IMR-90 (cell line): ENCODE measurements around the gene DAAM2. TPM values are rescaled to one million over a fixed set of nuclear protein-coding genes. Genes with fewer than 3 reads are reported as not detected.

Experiments
- ATAC-seq: fragments of 200-7000 bp; cut with Tn5 transposase; 2 replicates; pipeline ENCODE4 v1.9.1; 2020; ENCODE audit warnings: low read depth, mild to moderate bottlenecking, moderate library complexity
- BruUV-seq: library from RNA; stranded (reverse); fragments of 400-500 nt; replicated peaks from 2 replicates; lab custom pipeline; 2021; lab: Mats Ljungman, UMichigan
- CTCF ChIA-PET: fragments of 300-600 bp; formaldehyde crosslinking; extraction: SDS; loops from one replicate; lab custom pipeline; 2021; ENCODE audit warnings: antibody characterized with exemption; lab: Yijun Ruan, JAX
- POLR2A ChIA-PET: fragments of 300-600 bp; sonication (Branson Sonifier 250); formaldehyde crosslinking; loops from one replicate; lab custom pipeline; 2022; ENCODE audit warnings: antibody characterized with exemption; ENCODE audit not compliant: unreplicated experiment; lab: Charles Lee
- DNase-seq: peaks from one replicate; pipeline ENCODE4 v3.0.0; 2013
- H2AFZ ChIP-seq: replicated peaks from 2 replicates; pipeline ENCODE3; 2013; ENCODE audit warnings: low read length, mild to moderate bottlenecking; ENCODE audit not compliant: poor library complexity
- H2AK5ac ChIP-seq: 2 replicates; pipeline ENCODE4 v1.6.1; 2013; ENCODE audit warnings: low read depth, low read length, inconsistent platforms
- H2AK9ac ChIP-seq: replicated peaks from 2 replicates; pipeline ENCODE3; 2013; ENCODE audit warnings: mild to moderate bottlenecking, low read depth, low read length, moderate library complexity; ENCODE audit not compliant: poor library complexity
- H2BK120ac ChIP-seq: 2 replicates; pipeline ENCODE4 v1.6.1; 2013; ENCODE audit warnings: low read depth, low read length, inconsistent platforms
- H2BK15ac ChIP-seq: 3 replicates; pipeline ENCODE4 v1.6.1; 2013; ENCODE audit warnings: low read depth, low read length, inconsistent platforms
- H2BK20ac ChIP-seq: 2 replicates; pipeline ENCODE4 v1.6.1; 2013; ENCODE audit warnings: low read depth, mild to moderate bottlenecking, inconsistent platforms, low read length, moderate library complexity
- H2BK5ac ChIP-seq: 2 replicates; pipeline ENCODE4 v1.6.1; 2013; ENCODE audit warnings: mild to moderate bottlenecking, low read depth, low read length, inconsistent platforms; ENCODE audit not compliant: poor library complexity, severe bottlenecking
- H3K14ac ChIP-seq: replicated peaks from 2 replicates; pipeline ENCODE4 v1.6.1; 2013; ENCODE audit warnings: low read depth, low read length, inconsistent platforms
- H3K18ac ChIP-seq: 2 replicates; pipeline ENCODE4 v1.6.1; 2013; ENCODE audit warnings: low read depth, low read length, control low read depth
- H3K23ac ChIP-seq: 2 replicates; pipeline ENCODE4 v1.6.1; 2013; ENCODE audit warnings: low read depth, low read length, inconsistent platforms
- H3K27ac ChIP-seq: 2 replicates; pipeline ENCODE4 v1.5.1; 2013; ENCODE audit warnings: mild to moderate bottlenecking, control low read depth, low read length; ENCODE audit not compliant: insufficient read depth
- H3K27me3 ChIP-seq: 2 replicates; pipeline ENCODE4 v1.6.1; 2013; ENCODE audit warnings: low read length; ENCODE audit not compliant: control insufficient read depth, insufficient read depth
- H3K36me3 ChIP-seq: 2 replicates; pipeline ENCODE4 v1.6.1; 2013; ENCODE audit warnings: low read length, mixed read lengths; ENCODE audit not compliant: control insufficient read depth, insufficient read depth
- H3K4ac ChIP-seq: 2 replicates; pipeline ENCODE4 v1.6.1; 2013; ENCODE audit warnings: low read depth, low read length, inconsistent platforms
- H3K4me1 ChIP-seq: 2 replicates; pipeline ENCODE4 v1.6.1; 2013; ENCODE audit warnings: low read length, mixed read lengths; ENCODE audit not compliant: control insufficient read depth, insufficient read depth
- H3K4me2 ChIP-seq: 2 replicates; pipeline ENCODE4 v1.6.1; 2013; ENCODE audit warnings: low read depth, mild to moderate bottlenecking, control low read depth, low read length, moderate library complexity
- H3K4me3 ChIP-seq: 2 replicates; pipeline ENCODE4 v1.5.1; 2013; ENCODE audit warnings: low read depth, mild to moderate bottlenecking, control low read depth, low read length, moderate library complexity; ENCODE audit not compliant: insufficient read depth
- H3K56ac ChIP-seq: 2 replicates; pipeline ENCODE4 v1.6.1; 2013; ENCODE audit warnings: low read length, inconsistent platforms; ENCODE audit not compliant: insufficient read depth; ENCODE audit errors: extremely low read depth
- H3K79me1 ChIP-seq, 2 experiments: 2 replicates each; pipeline ENCODE4 v1.6.1; 2013; ENCODE audit warnings: low read length in 2 of 2, inconsistent platforms in 1 of 2, low read depth in 1 of 2
- H3K9ac ChIP-seq: 2 replicates; pipeline ENCODE4 v1.6.1; 2013; ENCODE audit warnings: low read depth, low read length, control low read depth
- H3K9me1 ChIP-seq: 2 replicates; pipeline ENCODE4 v1.6.1; 2013; ENCODE audit warnings: low read length, inconsistent platforms; ENCODE audit not compliant: insufficient read depth
- H3K9me3 ChIP-seq: 2 replicates; pipeline ENCODE4 v1.6.1; 2013; ENCODE audit warnings: low read length; ENCODE audit not compliant: control insufficient read depth, insufficient read depth
- H4K20me1 ChIP-seq: 2 replicates; pipeline ENCODE4 v1.6.1; 2013; ENCODE audit warnings: low read length, inconsistent platforms; ENCODE audit not compliant: insufficient read depth
- H4K5ac ChIP-seq: 2 replicates; pipeline ENCODE4 v1.6.1; 2013; ENCODE audit warnings: mild to moderate bottlenecking, low read depth, low read length, control low read depth
- H4K8ac ChIP-seq, 2 experiments: 2 replicates each; pipeline ENCODE4 v1.6.1; 2013; ENCODE audit warnings: low read depth in 2 of 2, low read length in 2 of 2, control low read depth in 1 of 2, inconsistent platforms in 1 of 2
- H4K91ac ChIP-seq: 2 replicates; pipeline ENCODE4 v1.6.1; 2013; ENCODE audit warnings: low read depth, low read length, inconsistent platforms; ENCODE audit not compliant: insufficient read depth
- BHLHE40 ChIP-seq: fragments of 150-350 bp; IDR thresholded peaks from 2 replicates; pipeline ENCODE4 v1.6.1; 2016; ENCODE audit warnings: mild to moderate bottlenecking, low read depth, low read length
- CEBPB ChIP-seq: IDR thresholded peaks from 2 replicates; pipeline ENCODE4 v1.6.1; 2012; ENCODE audit warnings: low read depth, low read length, improper control_type of control experiment
- CHD1 ChIP-seq: IDR thresholded peaks from 2 replicates; pipeline ENCODE4 v1.6.1; 2012; ENCODE audit warnings: low read depth, low read length, improper control_type of control experiment
- CTCF ChIP-seq: conservative IDR thresholded peaks from 2 replicates; pipeline ENCODE4 v1.5.1; 2012; ENCODE audit warnings: mild to moderate bottlenecking, low read depth, low read length, improper control_type of control experiment
- ELK1 ChIP-seq: fragments of 150-350 bp; IDR thresholded peaks from 2 replicates; pipeline ENCODE4 v1.6.1; 2016; ENCODE audit warnings: low read depth, mild to moderate bottlenecking, low read length, moderate library complexity, borderline replicate concordance
- FOS ChIP-seq: fragments of 150-350 bp; IDR thresholded peaks from 2 replicates; pipeline ENCODE4 v1.6.1; 2016; ENCODE audit warnings: low read depth, low read length
- MAFK ChIP-seq: IDR thresholded peaks from 2 replicates; pipeline ENCODE4 v1.6.1; 2012; ENCODE audit warnings: low read depth, low read length, improper control_type of control experiment
- MAZ ChIP-seq: IDR thresholded peaks from 2 replicates; pipeline ENCODE4 v1.6.1; 2012; ENCODE audit warnings: low read depth, mild to moderate bottlenecking, low read length, improper control_type of control experiment, moderate library complexity, borderline replicate concordance
- MXI1 ChIP-seq: IDR thresholded peaks from 2 replicates; pipeline ENCODE4 v1.6.1; 2012; ENCODE audit warnings: low read depth, mild to moderate bottlenecking, low read length, moderate library complexity, borderline replicate concordance
- NFE2L2 ChIP-seq: fragments of 150-350 bp; IDR thresholded peaks from 2 replicates; pipeline ENCODE4 v1.6.1; 2016; ENCODE audit warnings: low read depth, mild to moderate bottlenecking, low read length
- POLR2A ChIP-seq: IDR thresholded peaks from 2 replicates; pipeline ENCODE4 v1.6.1; 2012; ENCODE audit warnings: mild to moderate bottlenecking, low read depth, low read length
- RAD21 ChIP-seq: IDR thresholded peaks from 2 replicates; pipeline ENCODE4 v1.6.1; 2012; ENCODE audit warnings: low read length, improper control_type of control experiment
- RCOR1 ChIP-seq: IDR thresholded peaks from 2 replicates; pipeline ENCODE4 v1.6.1; 2012; ENCODE audit warnings: mild to moderate bottlenecking, low read length, improper control_type of control experiment; ENCODE audit not compliant: insufficient replicate concordance
- RFX5 ChIP-seq: IDR thresholded peaks from 2 replicates; pipeline ENCODE4 v1.8.0; 2012; ENCODE audit warnings: low read depth, mild to moderate bottlenecking, low read length, moderate library complexity
- SMC3 ChIP-seq: fragments of 150-350 bp; IDR thresholded peaks from 2 replicates; pipeline ENCODE4 v1.6.1; 2016; ENCODE audit warnings: low read depth, mild to moderate bottlenecking, antibody characterized with exemption, low read length, moderate library complexity
- USF2 ChIP-seq: fragments of 150-350 bp; IDR thresholded peaks from 2 replicates; pipeline ENCODE4 v1.6.1; 2017; ENCODE audit warnings: mild to moderate bottlenecking, antibody characterized with exemption, low read length, low read depth
- WGBS, 2 experiments: methylation state at CpG; one replicate each; pipeline versions ENCODE4 v1.1.5 to v1.1.7; 2013; ENCODE audit warnings: missing lambda C conversion rate in 2 of 2; ENCODE audit not compliant: insufficient read length in 1 of 2; ENCODE audit errors: extremely low coverage in 2 of 2; 5-methylcytosine and 5-hydroxymethylcytosine counted together
- dilution Hi-C: fragments of 300-500 bp; cut with HindIII; formaldehyde crosslinking; loops from one replicate; pipeline ENCODE4 v1.14.3; 2018; ENCODE audit warnings: low sequenced_read_pairs; ENCODE audit not compliant: unreplicated experiment
- in situ Hi-C: fragments of 300-500 bp; cut with MboI; formaldehyde crosslinking; loops from 3 replicates; pipeline ENCODE4 v1.14.3; 2019; ENCODE audit warnings: low sequenced_read_pairs, inconsistent platforms, mixed read lengths
- intact Hi-C: fragments of 100-400 bp; cut with micrococcal nuclease; formaldehyde crosslinking; loops from 2 replicates; pipeline ENCODE4 v1.10.0; 2022
- polyA plus RNA-seq, 3 experiments: library from polyadenylated mRNA; depleted of rRNA; stranded (reverse); fragments of >200 nt; gene quantifications; 2 replicates each; pipeline ENCODE4 v1.2.3, GENCODE V29; 2012; ENCODE audit warnings: low replicate concordance in 1 of 3
- total RNA-seq: library from RNA; depleted of rRNA; stranded (reverse); fragments of >200 nt; gene quantifications from 2 replicates; pipeline ENCODE4 v1.2.3, GENCODE V29; 2012

DAAM2 gene
- total and polyA plus RNA-seq, 2 of the 4 experiments (the other 2 are of a cell fraction), result 11.2 to 12.9 TPM

GRCh38 chr6:39896701-39897100 lies 104.5 kb downstream of the DAAM2 start:
- ChIA-PET CTCF (no interaction called here), POLR2A (no interaction called here)
- Histone ChIP-seq H3K4ac (no peak overlapping the region), H4K8ac (no peak overlapping the region), H3K27ac (no peak overlapping the region), H3K9ac (no peak overlapping the region), H2AK9ac (no peak overlapping the region), H3K56ac (no peak overlapping the region), H3K27me3 (no peaks in the 10 kb centered on the region), H3K36me3 (peaks cover 18% of the 10 kb centered on the region; the same call in 1 of the 2 replicates), H3K18ac (no peak overlapping the region), H4K20me1 (no peaks in the 10 kb centered on the region), H2BK20ac (no peak overlapping the region), H2BK15ac (no peak overlapping the region), H3K9me1 (no peaks in the 10 kb centered on the region; the same call in 1 of the 2 replicates), H3K4me1 (peaks cover 3% of the 10 kb centered on the region; the same call in 1 of the 2 replicates), H3K14ac (no peak overlapping the region), H2AFZ (no peak overlapping the region), H3K79me1 (no peaks in the 10 kb centered on the region), H4K5ac (no peak overlapping the region), H3K4me3 (no peak overlapping the region), H3K4me2 (no peak overlapping the region), H2BK120ac (no peak overlapping the region), H2BK5ac (no peak overlapping the region), H2AK5ac (no peak overlapping the region), H3K9me3 (no peaks in the 10 kb centered on the region), H3K23ac (no peak overlapping the region), H4K91ac (no peak overlapping the region)
- BruUV-seq, result no TSS peak
- no peak for ATAC-seq
- no peak for TF ChIP-seq RCOR1
- TF ChIP-seq CTCF, result no peak
- TF ChIP-seq POLR2A, result no peak
- TF ChIP-seq USF2, result no peak
- TF ChIP-seq RAD21, result no peak
- no peak for TF ChIP-seq NFE2L2
- no peak for TF ChIP-seq SMC3
- TF ChIP-seq CEBPB, result no peak
- no peak for TF ChIP-seq MAZ
- TF ChIP-seq RFX5, result no peak
- TF ChIP-seq ELK1, result no peak
- no peak for TF ChIP-seq FOS
- TF ChIP-seq MAFK, result no peak
- no peak for TF ChIP-seq CHD1
- TF ChIP-seq MXI1, result no peak
- no peak for TF ChIP-seq BHLHE40
- in situ Hi-C loops (no loop called here), intact Hi-C loops (loop anchor here (10.0 kb wide), 1 partner anchor 332 kb away; no protein-coding TSS in a partner anchor), dilution Hi-C loops (no loop called here)
- 90% methylated on average over 6 of the region's 12 CpGs; no CpG with 5 or more reads in 1 of the 2 experiments for WGBS, 2 experiments
- DNase-seq, result no peak
